Measurements from ENCODE around the gene ATRIP.
"Not testable (repeated sequence)": the region's sequence is repeated elsewhere in the genome, so short reads cannot be mapped to it uniquely, and the experiment has no call there.

ATRIP gene

DNA sequence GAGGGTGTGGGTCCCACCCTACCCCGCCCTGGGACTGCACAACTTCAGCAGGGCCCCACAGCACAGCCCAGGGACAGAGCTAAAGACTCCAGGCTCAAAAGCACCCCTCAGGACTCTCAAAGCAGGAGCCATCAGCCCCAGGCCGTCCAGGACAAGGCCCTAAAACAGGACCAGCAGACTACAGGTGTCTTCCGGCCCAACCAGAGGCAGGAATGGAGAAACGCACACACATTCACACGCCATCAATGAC, 26.1 kb downstream of the ATRIP start:
- peak overlapping the region; percentile 90 for H3K27ac ChIP-seq (ENCODE audit: low read depth, low read length)

DNA sequence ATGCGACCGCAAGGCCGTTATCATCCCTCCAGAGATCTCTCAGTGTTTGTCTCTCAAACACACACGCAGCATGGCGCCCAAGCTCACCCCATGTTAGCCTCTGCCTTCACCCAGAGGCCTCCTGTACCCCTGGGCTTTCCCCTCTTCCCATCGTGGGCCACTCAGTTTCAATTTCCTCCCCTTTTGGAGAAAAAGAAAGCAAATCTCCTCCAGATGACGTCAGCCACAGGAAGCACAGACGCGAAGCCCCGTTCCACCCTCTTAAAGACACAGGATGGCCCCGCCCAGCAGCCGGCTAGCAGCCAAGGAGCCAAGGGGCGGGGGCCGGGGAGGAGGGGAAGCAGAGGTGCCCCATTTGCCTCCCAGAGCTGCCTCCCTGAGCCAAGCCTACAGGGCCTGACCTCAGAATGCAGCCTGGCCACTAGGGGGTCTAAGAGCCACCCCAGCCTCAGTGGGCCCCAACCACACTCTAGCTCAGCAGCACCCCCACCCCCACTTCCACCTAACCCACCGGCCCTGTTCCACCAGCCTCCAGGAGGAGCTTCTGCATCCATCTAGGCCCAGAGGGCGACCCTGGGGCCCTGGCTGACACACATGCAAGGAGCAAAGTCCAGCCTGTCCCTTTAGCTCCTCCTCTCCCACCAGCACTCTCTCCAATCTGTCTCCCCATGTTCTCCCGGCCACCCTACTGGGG, 26.5 kb downstream of the ATRIP start:
- peaks cover 64% of the 10 kb centered on the region for H3K4me1 ChIP-seq (ENCODE audit: control insufficient read depth, low read length)
- no peaks in the 10 kb centered on the region for H3K9me3 ChIP-seq (ENCODE audit: control insufficient read depth, insufficient read depth, low read length)
- H3K9me2 ChIP-seq (replicated peaks; ENCODE audit: control insufficient read depth, low read length), result no peaks in the 10 kb centered on the region
- H3F3A ChIP-seq (ENCODE audit: control insufficient read depth, insufficient read depth), result no peaks in the 10 kb centered on the region
- H3K4me3 ChIP-seq (ENCODE audit: low read length), result peak overlapping the region; percentile 88
- peaks cover 49% of the 10 kb centered on the region for H3K79me2 ChIP-seq (ENCODE audit: control insufficient read depth, low read length)
- TF ChIP-seq EZH2phosphoT487 (IDR thresholded peaks at IDR 0.05; ENCODE audit: borderline replicate concordance, low read length) (no peak), CTCF (IDR thresholded peaks at IDR 0.05; ENCODE audit: low read depth, low read length, poor library complexity, severe bottlenecking) (peak; percentile 87)
- peaks cover 33% of the 10 kb centered on the region for H3K36me3 ChIP-seq (ENCODE audit: control insufficient read depth, low read length)
- peak overlapping the region; percentile 90 for H3K27ac ChIP-seq (ENCODE audit: low read depth, low read length)
- no peaks in the 10 kb centered on the region for H3K27me3 ChIP-seq (ENCODE audit: control insufficient read depth, low read length)
- H3K4me2 ChIP-seq (ENCODE audit: low read length), result peak overlapping the region; percentile 97
- H4K20me1 ChIP-seq (ENCODE audit: control insufficient read depth, insufficient read depth, low read depth, low read length), result no peaks in the 10 kb centered on the region

More for the DNA sequence above, 26.1 kb downstream of the ATRIP start:
- Histone ChIP-seq H3K36me3 (ENCODE audit: control insufficient read depth, low read length) (peaks cover 38% of the 10 kb centered on the region), H3K27me3 (ENCODE audit: control insufficient read depth, low read length) (no peaks in the 10 kb centered on the region), H3K9me2 (replicated peaks; ENCODE audit: control insufficient read depth, low read length) (no peaks in the 10 kb centered on the region), H3K9me3 (ENCODE audit: control insufficient read depth, insufficient read depth, low read length) (no peaks in the 10 kb centered on the region), H4K20me1 (ENCODE audit: control insufficient read depth, insufficient read depth, low read depth, low read length) (no peaks in the 10 kb centered on the region), H3K79me2 (ENCODE audit: control insufficient read depth, low read length) (peaks cover 53% of the 10 kb centered on the region), H3K4me2 (ENCODE audit: low read length) (peak overlapping the region; percentile 97), H3K4me3 (ENCODE audit: low read length) (peak overlapping the region; percentile 88), H3K4me1 (ENCODE audit: control insufficient read depth, low read length) (peaks cover 64% of the 10 kb centered on the region), H3F3A (ENCODE audit: control insufficient read depth, insufficient read depth) (no peaks in the 10 kb centered on the region)
- no peak for TF ChIP-seq EZH2phosphoT487 (IDR thresholded peaks at IDR 0.05; ENCODE audit: borderline replicate concordance, low read length)
- TF ChIP-seq CTCF (IDR thresholded peaks at IDR 0.05; ENCODE audit: low read depth, low read length, poor library complexity, severe bottlenecking), result no peak

- peak overlapping the region; percentile 88 for H3K4me3 ChIP-seq (ENCODE audit: low read length)
- peaks cover 43% of the 10 kb centered on the region for H3K79me2 ChIP-seq (ENCODE audit: control insufficient read depth, low read length)
- no peaks in the 10 kb centered on the region for H3K9me2 ChIP-seq (replicated peaks; ENCODE audit: control insufficient read depth, low read length)
- peak overlapping the region; percentile 90 for H3K27ac ChIP-seq (ENCODE audit: low read depth, low read length)
- H4K20me1 ChIP-seq (ENCODE audit: control insufficient read depth, insufficient read depth, low read depth, low read length), result no peaks in the 10 kb centered on the region
- H3F3A ChIP-seq (ENCODE audit: control insufficient read depth, insufficient read depth), result no peaks in the 10 kb centered on the region
- H3K27me3 ChIP-seq (ENCODE audit: control insufficient read depth, low read length), result no peaks in the 10 kb centered on the region
- peaks cover 64% of the 10 kb centered on the region for H3K4me1 ChIP-seq (ENCODE audit: control insufficient read depth, low read length)
- TF ChIP-seq EZH2phosphoT487 (IDR thresholded peaks at IDR 0.05; ENCODE audit: borderline replicate concordance, low read length), result no peak
- TF ChIP-seq CTCF (IDR thresholded peaks at IDR 0.05; ENCODE audit: low read depth, low read length, poor library complexity, severe bottlenecking), result no peak
- H3K4me2 ChIP-seq (ENCODE audit: low read length), result peak overlapping the region; percentile 97
- H3K9me3 ChIP-seq (ENCODE audit: control insufficient read depth, insufficient read depth, low read length), result no peaks in the 10 kb centered on the region
- peaks cover 28% of the 10 kb centered on the region for H3K36me3 ChIP-seq (ENCODE audit: control insufficient read depth, low read length)
Observed at GRCh38 chr3:48473617-48473952, 27.0 kb downstream of the ATRIP start.

DNA sequence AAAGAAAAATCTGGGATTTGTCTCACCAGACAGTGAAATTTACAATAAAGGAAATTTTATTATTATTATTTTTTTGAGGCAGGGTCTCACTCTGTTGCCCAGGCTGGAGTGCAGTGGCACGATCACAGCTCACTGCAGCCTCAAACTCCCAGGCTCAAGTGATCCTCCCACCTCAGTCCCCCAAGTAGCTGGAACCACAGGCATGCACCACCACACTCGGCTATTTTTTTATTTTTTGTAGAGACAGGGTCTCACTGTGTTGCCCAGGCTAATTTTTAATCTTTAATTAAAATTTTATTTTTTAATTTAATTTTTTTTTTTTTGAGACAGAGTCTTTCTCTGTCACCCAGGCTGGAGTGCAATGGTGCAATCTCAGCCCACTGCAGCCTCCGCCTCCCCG, 27.5 kb downstream of the ATRIP start:
- H3K79me2 ChIP-seq (ENCODE audit: control insufficient read depth, low read length), result peaks cover 39% of the 10 kb centered on the region
- peaks cover 64% of the 10 kb centered on the region for H3K4me1 ChIP-seq (ENCODE audit: control insufficient read depth, low read length)
- not testable (repeated sequence) for H3K27ac ChIP-seq (ENCODE audit: low read depth, low read length)

More for the DNA sequence above, 27.5 kb downstream of the ATRIP start:
- H3K9me2 ChIP-seq (replicated peaks; ENCODE audit: control insufficient read depth, low read length); H3K9me3 ChIP-seq (ENCODE audit: control insufficient read depth, insufficient read depth, low read length); H3K4me2 ChIP-seq (ENCODE audit: low read length); H3F3A ChIP-seq (ENCODE audit: control insufficient read depth, insufficient read depth); H3K4me3 ChIP-seq (ENCODE audit: low read length); H4K20me1 ChIP-seq (ENCODE audit: control insufficient read depth, insufficient read depth, low read depth, low read length); H3K27me3 ChIP-seq (ENCODE audit: control insufficient read depth, low read length): not testable (repeated sequence)
- peaks cover 24% of the 10 kb centered on the region for H3K36me3 ChIP-seq (ENCODE audit: control insufficient read depth, low read length)
